Measurements from ENCODE around the gene VPS8. TPM values are rescaled to one million over a fixed set of nuclear protein-coding genes. Genes with fewer than 3 reads are reported as not detected.

Gene VPS8
- total and polyA plus RNA-seq, 9 of the 15 experiments (the other 6 are each of a cell fraction or from before 2014, with no cell fraction given), result 7.2 to 41.0 (median 28.3) TPM

- TF ChIP-seq CHD4 (IDR thresholded peaks at IDR 0.05; ENCODE audit: insufficient read depth, insufficient replicate concordance, low read depth, low read length, poor library complexity, severe bottlenecking), result no peak
- TF ChIP-seq ZNF277 (CRISPR knock-in tag; IDR thresholded peaks at IDR 0.05; ENCODE audit: borderline replicate concordance), result no peak
- TF ChIP-seq ZMIZ1 (IDR thresholded peaks at IDR 0.05; ENCODE audit: low read depth in 2 of 2, low read length in 2 of 2), result no peak
- TF ChIP-seq ZNF121 (CRISPR knock-in tag; conservative IDR thresholded peaks at IDR 0.05), result no peak
- TF ChIP-seq RB1 (IDR thresholded peaks at IDR 0.05; ENCODE audit: low read depth), result no peak
- TF ChIP-seq LARP7 (IDR thresholded peaks at IDR 0.05), result no peak
- TF ChIP-seq TAF15 (IDR thresholded peaks at IDR 0.05; ENCODE audit: low read depth, low read length), result no peak
- no peak for TF ChIP-seq NR0B1 (IDR thresholded peaks at IDR 0.05; ENCODE audit: partially characterized antibody)
- TF ChIP-seq TAF7 (tag; IDR thresholded peaks at IDR 0.05), result no peak
- TF ChIP-seq STAG1 (CRISPR knock-in tag; IDR thresholded peaks at IDR 0.05; ENCODE audit: borderline replicate concordance), result no peak
- TF ChIP-seq NFXL1 (CRISPR knock-in tag; IDR thresholded peaks at IDR 0.05), result no peak
- TF ChIP-seq CC2D1A (IDR thresholded peaks at IDR 0.05), result peak; percentile 73; the same call in 1 of the 2 replicates
- no peak for TF ChIP-seq ZNF436 (CRISPR knock-in tag; IDR thresholded peaks at IDR 0.05)
- TF ChIP-seq PRDM10 (IDR thresholded peaks at IDR 0.05; ENCODE audit: partially characterized antibody), result peak; percentile 91
- TF ChIP-seq MTA2 (IDR thresholded peaks at IDR 0.05; ENCODE audit: low read depth), result peak; percentile 69
- TF ChIP-seq RBBP5 (IDR thresholded peaks at IDR 0.05; ENCODE audit: borderline replicate concordance, insufficient read depth, low read length, poor library complexity, severe bottlenecking), result no peak
Measured at GRCh38 chr3:184911570-184911969, 99.6 kb downstream of the VPS8 start (continued).

Data from K562 (cell line).